Osteocyte (in vitro differentiated cells): ENCODE results near the gene STUM. TPM values are rescaled to one million over a fixed set of nuclear protein-coding genes. Genes with fewer than 3 reads are reported as not detected.
"Not testable (repeated sequence)": the region's sequence is repeated elsewhere in the genome, so short reads cannot be mapped to it uniquely, and the experiment has no call there.

Experiments used
- DNase-seq: peaks from one replicate; pipeline ENCODE4 v3.0.0; 2021; ENCODE audit warnings: mixed read lengths; ENCODE audit not compliant: unreplicated experiment; ENCODE audit errors: extremely low spot score
- H3K27ac Mint-ChIP-seq: one replicate; pipeline ENCODE4 v1.8.0; 2021; ENCODE audit warnings: mild to moderate bottlenecking, mixed read lengths; ENCODE audit not compliant: unreplicated experiment
- H3K27me3 Mint-ChIP-seq: one replicate; pipeline ENCODE4 v1.8.0; 2021; ENCODE audit warnings: mixed read lengths; ENCODE audit not compliant: unreplicated experiment
- H3K36me3 Mint-ChIP-seq: one replicate; pipeline ENCODE4 v1.8.0; 2021; ENCODE audit warnings: mixed read lengths; ENCODE audit not compliant: unreplicated experiment
- H3K4me1 Mint-ChIP-seq: one replicate; pipeline ENCODE4 v1.8.0; 2021; ENCODE audit warnings: mixed read lengths; ENCODE audit not compliant: unreplicated experiment
- H3K4me3 Mint-ChIP-seq: one replicate; pipeline ENCODE4 v1.8.0; 2021; ENCODE audit warnings: mild to moderate bottlenecking, moderate library complexity, mixed read lengths; ENCODE audit not compliant: unreplicated experiment
- H3K9me3 Mint-ChIP-seq: one replicate; pipeline ENCODE4 v1.8.0; 2021; ENCODE audit warnings: mixed read lengths; ENCODE audit not compliant: unreplicated experiment
- CTCF ChIP-seq: fragments of 200-600 bp; sonication (generic); IDR thresholded peaks from 2 replicates; pipeline ENCODE4 v1.5.0; 2021; ENCODE audit warnings: antibody characterized with exemption, mild to moderate bottlenecking, moderate library complexity
- total RNA-seq: library from RNA; stranded (reverse); gene quantifications from 2 replicates; pipeline ENCODE4 v1.2.1, GENCODE V29; 2021

Gene STUM
- total RNA-seq, 1 donor from 2014 or later: 0.35 TPM

GRCh38 chr1:226607821-226608220 is 59.3 kb downstream of the STUM start:
- no peak for DNase-seq
- no peak overlapping the region for H3K27ac Mint-ChIP-seq
- H3K9me3 Mint-ChIP-seq: no peaks in the 10 kb centered on the region
- no peak overlapping the region for H3K4me3 Mint-ChIP-seq
- no peak for TF ChIP-seq CTCF
- H3K4me1 Mint-ChIP-seq: peaks cover 24% of the 10 kb centered on the region
- no peaks in the 10 kb centered on the region for H3K36me3 Mint-ChIP-seq
- peaks cover 19% of the 10 kb centered on the region for H3K27me3 Mint-ChIP-seq

- Mint-ChIP-seq H3K4me3 (no peak overlapping the region), H3K4me1 (peaks cover 14% of the 10 kb centered on the region), H3K27me3 (peaks cover 27% of the 10 kb centered on the region), H3K27ac (no peak overlapping the region), H3K9me3 (no peaks in the 10 kb centered on the region), H3K36me3 (no peaks in the 10 kb centered on the region)
- peak; percentile 80 for TF ChIP-seq CTCF
- no peak for DNase-seq
Observed at GRCh38 chr1:226608699-226609505, 60.3 kb downstream of the STUM start.

GRCh38 chr1:226609836-226610455 is 61.4 kb downstream of the STUM start:
- TF ChIP-seq CTCF: no peak
- H3K36me3 Mint-ChIP-seq: peaks cover 2% of the 10 kb centered on the region
- DNase-seq: no peak
- H3K27ac Mint-ChIP-seq: no peak overlapping the region
- H3K4me3 Mint-ChIP-seq: no peak overlapping the region
- H3K4me1 Mint-ChIP-seq: peaks cover 3% of the 10 kb centered on the region
- H3K9me3 Mint-ChIP-seq: no peaks in the 10 kb centered on the region
- peaks cover 35% of the 10 kb centered on the region for H3K27me3 Mint-ChIP-seq

GRCh38 chr1:226610671-226611070 is 62.1 kb downstream of the STUM start:
- Mint-ChIP-seq H3K4me1 (no peaks in the 10 kb centered on the region), H3K27ac (no peak overlapping the region), H3K36me3 (peaks cover 2% of the 10 kb centered on the region), H3K4me3 (no peak overlapping the region), H3K9me3 (no peaks in the 10 kb centered on the region), H3K27me3 (peaks cover 42% of the 10 kb centered on the region)
- DNase-seq: no peak
- TF ChIP-seq CTCF: no peak

GRCh38 chr1:226611301-226611700 is 62.7 kb downstream of the STUM start:
- no peak overlapping the region for H3K4me3 Mint-ChIP-seq
- H3K4me1 Mint-ChIP-seq: no peaks in the 10 kb centered on the region
- H3K27ac Mint-ChIP-seq: no peak overlapping the region

GRCh38 chr1:226611980-226612379 is 63.4 kb downstream of the STUM start:
- H3K9me3 Mint-ChIP-seq, H3K4me1 Mint-ChIP-seq, DNase-seq, H3K36me3 Mint-ChIP-seq, H3K4me3 Mint-ChIP-seq, H3K27ac Mint-ChIP-seq: not testable (repeated sequence)
- H3K27me3 Mint-ChIP-seq: peaks cover 53% of the 10 kb centered on the region

More at GRCh38 chr1:226611301-226611700, 62.7 kb downstream of the STUM start:
- H3K9me3 Mint-ChIP-seq: no peaks in the 10 kb centered on the region
- no peak for DNase-seq
- H3K27me3 Mint-ChIP-seq: peaks cover 46% of the 10 kb centered on the region
- H3K36me3 Mint-ChIP-seq: peaks cover 2% of the 10 kb centered on the region
- no peak for TF ChIP-seq CTCF
